ENCODE data around the gene NFIA. TPM values are rescaled to one million over a fixed set of nuclear protein-coding genes. Genes with fewer than 3 reads are reported as not detected.
"Not testable (repeated sequence)": the region's sequence is repeated elsewhere in the genome, so short reads cannot be mapped to it uniquely, and the experiment has no call there.

NFIA gene
- total and polyA plus RNA-seq, 12 donors, result 11.2 to 117 (median 92.5) TPM

DNA sequence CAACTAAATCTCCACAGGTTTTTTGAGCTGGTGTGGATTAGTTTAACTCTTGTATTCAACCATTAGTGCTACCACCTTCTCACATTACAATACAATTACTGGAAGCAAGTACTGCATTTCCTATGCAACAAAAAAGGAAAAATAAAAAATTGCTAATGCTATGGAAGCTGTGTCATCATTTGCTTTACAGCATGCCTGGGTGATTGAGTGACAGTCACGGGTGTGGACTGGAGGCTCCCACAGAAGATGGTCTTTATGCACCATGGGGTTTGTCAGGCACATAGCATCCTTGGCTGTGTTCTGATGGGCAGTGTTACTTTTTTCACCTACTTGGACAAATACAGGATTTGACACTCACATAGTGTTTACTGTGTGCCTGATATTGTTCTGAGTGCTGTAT lies 380.3 kb downstream of the NFIA start:
- TF ChIP-seq, protein P1, sequence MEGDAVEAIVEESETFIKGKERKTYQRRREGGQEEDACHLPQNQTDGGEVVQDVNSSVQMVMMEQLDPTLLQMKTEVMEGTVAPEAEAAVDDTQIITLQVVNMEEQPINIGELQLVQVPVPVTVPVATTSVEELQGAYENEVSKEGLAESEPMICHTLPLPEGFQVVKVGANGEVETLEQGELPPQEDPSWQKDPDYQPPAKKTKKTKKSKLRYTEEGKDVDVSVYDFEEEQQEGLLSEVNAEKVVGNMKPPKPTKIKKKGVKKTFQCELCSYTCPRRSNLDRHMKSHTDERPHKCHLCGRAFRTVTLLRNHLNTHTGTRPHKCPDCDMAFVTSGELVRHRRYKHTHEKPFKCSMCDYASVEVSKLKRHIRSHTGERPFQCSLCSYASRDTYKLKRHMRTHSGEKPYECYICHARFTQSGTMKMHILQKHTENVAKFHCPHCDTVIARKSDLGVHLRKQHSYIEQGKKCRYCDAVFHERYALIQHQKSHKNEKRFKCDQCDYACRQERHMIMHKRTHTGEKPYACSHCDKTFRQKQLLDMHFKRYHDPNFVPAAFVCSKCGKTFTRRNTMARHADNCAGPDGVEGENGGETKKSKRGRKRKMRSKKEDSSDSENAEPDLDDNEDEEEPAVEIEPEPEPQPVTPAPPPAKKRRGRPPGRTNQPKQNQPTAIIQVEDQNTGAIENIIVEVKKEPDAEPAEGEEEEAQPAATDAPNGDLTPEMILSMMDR (IDR thresholded peaks at IDR 0.05), result no peak
- intact Hi-C loops (cut with DNase I), result loop anchor here in 2 of 10 donors (5.0 to 10.0 kb wide), 2 partner anchors 122 to 180 kb away; no protein-coding TSS in a partner anchor
- ATAC-seq (peak in 2 of 8 donors; percentile 27 to 29), DNase-seq (no peak)
- H3K27me3 ChIP-seq, result no peaks in the 10 kb centered on the region
- WGBS, 2 donors, result 100% methylated on average over 1 of the region's 1 CpG
- no peak overlapping the region for H3K27ac ChIP-seq
- peaks cover 0 to under 1% (median 0%) of the 10 kb centered on the region in 9 donors for H3K4me1 ChIP-seq
- H3K9me3 ChIP-seq, result no peaks in the 10 kb centered on the region
- H3K36me3 ChIP-seq, result peaks cover 0 to 30% (median 0%) of the 10 kb centered on the region in 9 donors
- no peak overlapping the region for H3K4me3 ChIP-seq

DNA sequence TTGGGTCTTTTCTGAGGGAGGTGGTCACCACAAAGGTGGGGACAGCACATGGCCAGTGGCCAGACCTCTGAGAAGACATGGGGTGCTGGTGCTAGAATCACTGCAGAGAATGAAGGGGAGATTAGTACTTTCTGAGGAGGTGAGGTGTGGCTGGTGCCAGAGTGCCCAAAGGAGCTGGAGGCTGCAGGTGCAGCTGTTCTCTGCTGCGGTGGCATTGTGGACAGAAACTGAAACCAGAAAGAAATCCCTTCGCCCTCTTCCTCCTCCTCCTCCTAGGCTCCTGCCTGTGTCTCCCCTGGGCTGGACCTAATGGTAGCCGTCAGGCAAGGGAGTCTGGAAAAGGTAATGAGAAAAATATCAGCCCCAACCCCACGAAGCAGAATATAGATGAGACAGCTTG lies 380.9 kb downstream of the NFIA start:
- ATAC-seq (no peak), DNase-seq (no peak)
- no peak overlapping the region for H3K27ac ChIP-seq
- no peaks in the 10 kb centered on the region for H3K9me3 ChIP-seq
- no peak overlapping the region for H3K4me3 ChIP-seq
- intact Hi-C loops (cut with DNase I), result loop anchor here in 2 of 10 donors (5.0 to 10.0 kb wide), 2 partner anchors 122 to 179 kb away; no protein-coding TSS in a partner anchor
- H3K4me1 ChIP-seq, result no peaks in the 10 kb centered on the region
- H3K27me3 ChIP-seq, result no peaks in the 10 kb centered on the region
- peaks cover 0 to 28% (median 0%) of the 10 kb centered on the region in 9 donors for H3K36me3 ChIP-seq
- TF ChIP-seq, protein P1 (IDR thresholded peaks at IDR 0.05), result no peak
- WGBS, 2 donors, result 88 to 90% methylated on average over 4 of the region's 4 CpGs

DNA sequence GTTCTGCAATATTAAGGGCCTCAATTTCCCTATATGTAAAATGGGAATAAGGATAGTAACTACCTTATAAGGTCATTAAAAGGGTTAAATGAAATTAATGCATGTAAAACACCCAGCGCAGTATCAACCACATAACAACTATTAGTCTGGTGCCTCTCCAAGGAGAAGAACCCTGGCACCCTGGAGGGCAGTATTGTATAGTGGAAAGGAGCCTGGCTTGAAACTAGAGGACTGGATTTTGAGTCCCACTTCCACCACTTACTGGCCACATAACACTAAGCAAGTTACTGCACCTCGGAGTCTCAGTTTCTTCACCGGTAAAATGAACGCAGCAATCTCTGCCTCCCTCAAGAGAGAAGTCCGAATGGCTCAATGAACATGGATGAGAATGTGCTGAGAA lies 385.5 kb downstream of the NFIA start:
- 97% methylated on average over 5 of the region's 5 CpGs for WGBS, 2 donors
- not testable (repeated sequence) for ATAC-seq
- intact Hi-C loops (cut with DNase I), result loop anchor here in 1 of 10 donors (10.0 kb wide), 1 partner anchor 117 kb away; no protein-coding TSS in a partner anchor

DNA sequence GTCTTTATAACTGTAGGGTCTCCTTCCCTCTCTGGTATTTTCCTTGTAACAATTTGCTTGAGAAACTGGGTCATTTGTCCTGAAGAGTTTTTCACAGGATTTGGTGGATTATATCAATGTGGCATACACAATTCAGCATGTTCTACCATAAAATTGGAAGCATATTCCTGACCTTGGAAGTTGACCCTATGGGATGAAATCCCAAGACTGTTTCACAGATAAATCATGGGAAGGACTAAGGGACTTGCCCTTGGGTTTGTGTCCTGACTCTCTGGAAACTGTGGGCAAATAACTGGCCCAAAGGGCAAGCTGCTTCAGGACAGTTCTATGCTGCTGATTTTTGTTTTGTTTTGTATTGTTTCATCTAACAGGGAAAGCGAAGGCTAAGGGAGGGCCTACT lies 387.0 kb downstream of the NFIA start:
- TF ChIP-seq, protein P1 (IDR thresholded peaks at IDR 0.05), result no peak
- intact Hi-C loops (cut with DNase I), result loop anchor here in 1 of 10 donors (10.0 kb wide), 1 partner anchor 115 kb away; no protein-coding TSS in a partner anchor
- 98 to 100% methylated on average over 1 of the region's 1 CpG for WGBS, 2 donors
- DNase-seq (no peak), ATAC-seq (no peak)
- H3K27me3 ChIP-seq, result no peaks in the 10 kb centered on the region
- no peaks in the 10 kb centered on the region for H3K9me3 ChIP-seq
- H3K27ac ChIP-seq, result no peak overlapping the region
- no peaks in the 10 kb centered on the region for H3K4me1 ChIP-seq
- no peaks in the 10 kb centered on the region for H3K36me3 ChIP-seq
- no peak overlapping the region for H3K4me3 ChIP-seq

More for the DNA sequence above, 385.5 kb downstream of the NFIA start:
- not testable (repeated sequence) for H3K27me3 ChIP-seq, DNase-seq, H3K4me3 ChIP-seq, H3K36me3 ChIP-seq, H3K9me3 ChIP-seq, H3K4me1 ChIP-seq, H3K27ac ChIP-seq

DNA sequence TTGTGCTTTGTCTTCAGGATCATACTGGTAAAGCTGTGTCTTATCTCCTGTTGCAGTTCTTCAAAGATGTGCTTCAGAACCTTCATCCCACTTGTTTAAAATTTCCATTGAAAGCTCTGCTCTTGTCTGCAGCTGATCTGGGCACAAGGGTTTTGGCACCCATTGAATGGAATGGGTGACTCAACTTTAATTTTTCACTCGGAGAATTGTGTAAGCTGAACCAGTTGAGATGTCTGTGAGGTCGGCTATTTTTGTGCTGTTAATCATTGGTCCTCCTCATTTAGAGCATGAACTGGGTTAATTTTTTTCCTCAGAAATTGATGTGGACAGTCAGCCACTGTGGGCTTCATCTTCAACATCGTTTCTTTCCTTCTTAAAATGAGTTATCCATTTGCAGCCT lies 390.5 kb downstream of the NFIA start:
- no peak for DNase-seq
- no peak overlapping the region for H3K4me3 ChIP-seq
- no peak overlapping the region for H3K27ac ChIP-seq
- no peaks in the 10 kb centered on the region for H3K36me3 ChIP-seq
- ATAC-seq, result no peak
- 54 to 60% methylated on average over 3 of the region's 3 CpGs for WGBS, 2 donors
- no peaks in the 10 kb centered on the region for H3K4me1 ChIP-seq
- H3K9me3 ChIP-seq, result no peaks in the 10 kb centered on the region
- no peaks in the 10 kb centered on the region for H3K27me3 ChIP-seq
- intact Hi-C loops (cut with DNase I), result loop anchor here in 3 of 10 donors (10.0 kb wide), 2 partner anchors 92 to 112 kb away; no protein-coding TSS in a partner anchor
- TF ChIP-seq, protein P1 (IDR thresholded peaks at IDR 0.05), result no peak
